ENCODE data around the gene ZNRD2. TPM values are rescaled to one million over a fixed set of nuclear protein-coding genes. Genes with fewer than 3 reads are reported as not detected.
"Not testable (repeated sequence)": the region's sequence is repeated elsewhere in the genome, so short reads cannot be mapped to it uniquely, and the experiment has no call there.

Gene ZNRD2, protein sequence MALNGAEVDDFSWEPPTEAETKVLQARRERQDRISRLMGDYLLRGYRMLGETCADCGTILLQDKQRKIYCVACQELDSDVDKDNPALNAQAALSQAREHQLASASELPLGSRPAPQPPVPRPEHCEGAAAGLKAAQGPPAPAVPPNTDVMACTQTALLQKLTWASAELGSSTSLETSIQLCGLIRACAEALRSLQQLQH
- 84.2 TPM for polyA plus RNA-seq (2013, experiment 1 of 2; ENCODE audit: insufficient read length)
- 73.9 TPM for polyA plus RNA-seq (2013, experiment 2 of 2; ENCODE audit: insufficient read length)

DNA sequence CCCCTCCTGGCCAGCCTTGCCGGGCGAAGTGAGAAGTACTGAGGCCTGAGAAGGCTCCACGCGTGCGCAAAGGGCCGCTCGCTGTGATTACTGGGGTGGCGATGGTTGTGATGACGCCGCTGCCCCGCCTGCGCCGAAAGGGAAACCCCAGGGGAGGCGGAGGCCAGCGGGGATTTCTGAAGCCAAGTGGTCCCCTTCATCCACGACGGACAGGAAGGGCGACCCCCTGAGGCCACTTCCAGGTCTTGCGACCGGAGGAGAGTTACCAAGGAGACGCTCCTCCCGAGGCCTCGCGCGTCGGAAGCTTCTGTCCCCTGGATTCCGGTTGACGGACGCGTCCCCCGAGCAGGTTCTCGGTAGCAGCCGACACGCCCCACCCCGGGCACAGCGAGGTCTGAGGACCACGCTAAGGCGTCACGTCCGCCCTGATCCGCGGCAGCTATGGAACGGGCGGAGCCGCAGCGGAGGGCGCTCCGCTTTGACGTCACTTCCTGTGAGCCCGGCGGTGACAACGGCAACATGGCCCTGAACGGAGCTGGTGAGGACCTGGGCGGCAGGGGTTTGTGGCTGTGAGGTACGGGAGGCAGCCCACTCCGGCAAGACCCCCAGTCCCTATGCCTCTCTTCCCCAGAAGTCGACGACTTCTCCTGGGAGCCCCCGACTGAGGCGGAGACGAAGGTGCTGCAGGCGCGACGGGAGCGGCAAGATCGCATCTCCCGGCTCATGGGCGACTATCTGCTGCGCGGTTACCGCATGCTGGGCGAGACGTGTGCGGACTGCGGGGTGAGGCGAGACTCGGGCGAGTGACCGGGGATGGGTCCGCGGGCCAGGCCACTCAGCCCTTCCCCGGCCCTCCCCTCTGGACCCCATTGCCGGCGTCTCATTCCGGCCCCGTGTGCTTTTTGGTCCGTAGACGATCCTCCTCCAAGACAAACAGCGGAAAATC lies at the start of gene ZNRD2:
Gene ZNRD2, plus strand, starts transcription at position 505 of the 946 bp plus-strand sequence. Its CDS starts 15 bp downstream, at position 520.
- DNase-seq: peak; percentile 99

DNA sequence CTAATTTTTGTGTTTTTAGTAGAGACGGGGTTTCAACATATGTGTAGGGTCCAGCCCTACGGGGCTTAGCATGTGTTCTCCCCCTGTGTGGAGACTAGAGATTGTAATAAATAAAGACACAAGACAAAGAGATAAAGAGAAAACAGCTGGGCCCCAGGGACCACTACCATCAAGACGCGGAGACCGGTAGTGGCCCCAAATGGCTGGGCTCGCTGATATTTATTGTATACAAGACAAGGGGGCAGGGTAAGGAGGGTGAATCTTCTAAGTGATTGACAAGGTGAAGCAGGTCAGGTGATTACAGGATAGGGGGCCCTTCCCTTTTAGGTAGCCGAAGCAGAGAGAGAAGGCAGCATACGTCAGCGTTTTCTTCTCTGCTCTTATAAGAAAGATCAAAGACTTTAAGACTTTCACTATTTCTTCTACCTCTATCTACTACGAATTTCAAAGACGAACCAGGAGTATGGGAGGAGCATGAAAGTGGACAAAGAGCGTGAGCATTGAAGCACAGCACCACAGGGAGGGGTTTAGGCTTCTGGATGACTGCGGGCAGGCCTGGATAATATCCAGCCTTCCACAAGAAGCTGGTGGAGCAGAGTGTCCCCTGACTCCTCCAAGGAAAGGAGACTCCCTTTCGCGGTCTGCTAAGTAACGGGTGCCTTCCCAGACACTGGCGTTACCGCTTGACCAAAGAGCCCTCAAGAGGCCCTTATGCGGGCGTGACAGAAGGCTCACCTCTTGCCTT lies 48.3 kb upstream of the ZNRD2 start:
- DNase-seq: not testable (repeated sequence)

DNA sequence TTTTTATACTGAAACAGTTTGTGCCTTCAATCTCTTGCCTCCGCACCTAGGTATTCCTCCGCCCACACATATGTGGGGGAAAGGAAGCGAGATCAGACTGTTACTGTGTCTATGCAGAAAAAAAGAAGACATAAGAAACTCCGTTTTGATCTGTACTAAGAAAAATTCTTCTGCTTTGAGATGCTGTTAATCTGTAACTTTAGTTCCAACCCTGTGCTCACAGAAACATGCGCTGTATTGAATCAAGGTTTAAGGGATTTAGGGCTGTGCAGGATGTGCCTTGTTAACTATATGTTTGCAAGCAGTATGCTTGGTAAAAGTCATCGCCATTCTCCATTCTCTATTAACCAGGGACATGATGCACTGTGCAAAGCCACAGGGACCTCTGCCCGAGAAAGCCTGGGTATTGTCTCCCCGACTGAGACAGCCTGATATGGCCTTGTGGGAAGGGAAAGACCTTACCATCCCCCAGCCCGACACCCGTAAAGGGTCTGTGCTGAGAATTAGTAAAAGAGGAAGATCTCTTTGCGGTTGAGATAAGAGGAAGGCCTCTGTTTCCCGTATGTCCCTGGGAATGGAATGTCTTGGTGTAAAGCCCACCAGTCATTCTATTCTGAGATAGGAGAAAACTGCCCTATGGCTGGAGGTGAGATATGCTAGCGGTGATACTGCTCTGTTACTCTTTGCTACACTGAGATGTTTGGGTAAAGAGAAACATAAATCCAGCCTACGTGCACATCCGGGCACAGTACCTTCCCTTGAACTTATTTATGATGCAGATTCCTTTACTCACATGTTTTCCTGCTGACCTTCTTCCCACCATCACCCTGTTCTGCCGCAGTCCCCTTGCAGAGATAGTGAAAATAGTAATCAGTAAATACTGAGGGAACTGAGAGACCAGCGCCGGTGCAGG lies 47.3 kb upstream of the ZNRD2 start:
- DNase-seq: not testable (repeated sequence)

DNA sequence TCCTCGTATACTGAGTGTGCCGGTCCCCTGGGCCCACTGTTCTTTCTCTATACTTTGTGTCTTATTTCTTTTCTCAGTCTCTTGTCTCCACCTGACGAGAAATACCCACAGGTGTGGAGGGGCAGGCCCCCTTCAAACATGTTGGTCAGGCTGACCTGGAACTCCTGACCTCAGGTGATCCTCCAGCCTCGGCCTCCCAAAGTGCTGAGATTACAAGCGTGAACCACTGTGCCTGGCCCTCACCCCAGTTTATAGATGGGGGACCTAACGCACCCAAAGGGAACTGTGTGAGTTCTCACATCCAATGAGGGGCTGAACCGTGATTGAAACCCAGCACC lies 46.7 kb upstream of the ZNRD2 start:
- DNase-seq: not testable (repeated sequence)

DNA sequence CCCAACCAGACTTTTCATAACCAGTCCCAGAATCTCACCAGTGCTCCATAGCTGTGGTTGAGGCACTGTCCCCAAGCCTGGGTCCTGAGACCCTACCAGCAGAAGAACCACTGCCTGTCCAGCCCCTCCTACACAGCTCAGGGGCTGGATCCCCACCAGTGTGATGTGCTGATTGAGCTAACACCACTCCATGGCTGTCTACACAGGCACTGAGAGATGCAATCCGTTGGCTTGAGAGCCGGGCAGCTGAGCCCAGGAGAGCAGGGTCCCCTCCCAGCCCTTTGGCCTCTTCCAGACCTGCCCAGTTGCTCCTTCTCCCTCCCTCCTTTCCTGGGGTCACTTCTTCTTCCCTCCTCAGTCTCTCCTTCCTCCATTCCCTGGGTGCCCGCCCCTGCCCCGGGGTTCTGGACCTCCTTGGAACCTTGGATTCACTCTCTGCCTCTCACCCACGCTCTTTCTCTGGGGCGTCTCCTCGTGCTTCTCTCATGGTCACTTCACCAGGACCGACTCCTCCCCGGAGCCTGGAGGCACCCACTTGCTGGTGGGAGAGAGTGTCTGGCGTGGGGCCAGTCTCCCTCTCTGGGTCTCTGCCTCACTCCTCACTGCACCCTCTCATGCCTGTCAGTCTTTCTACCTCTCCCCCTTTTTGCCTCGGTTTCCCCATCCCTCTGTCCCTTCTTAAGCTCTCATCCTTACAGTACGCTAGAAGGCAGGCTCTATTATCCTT lies 46.1 kb upstream of the ZNRD2 start:
- DNase-seq: no peak

DNA sequence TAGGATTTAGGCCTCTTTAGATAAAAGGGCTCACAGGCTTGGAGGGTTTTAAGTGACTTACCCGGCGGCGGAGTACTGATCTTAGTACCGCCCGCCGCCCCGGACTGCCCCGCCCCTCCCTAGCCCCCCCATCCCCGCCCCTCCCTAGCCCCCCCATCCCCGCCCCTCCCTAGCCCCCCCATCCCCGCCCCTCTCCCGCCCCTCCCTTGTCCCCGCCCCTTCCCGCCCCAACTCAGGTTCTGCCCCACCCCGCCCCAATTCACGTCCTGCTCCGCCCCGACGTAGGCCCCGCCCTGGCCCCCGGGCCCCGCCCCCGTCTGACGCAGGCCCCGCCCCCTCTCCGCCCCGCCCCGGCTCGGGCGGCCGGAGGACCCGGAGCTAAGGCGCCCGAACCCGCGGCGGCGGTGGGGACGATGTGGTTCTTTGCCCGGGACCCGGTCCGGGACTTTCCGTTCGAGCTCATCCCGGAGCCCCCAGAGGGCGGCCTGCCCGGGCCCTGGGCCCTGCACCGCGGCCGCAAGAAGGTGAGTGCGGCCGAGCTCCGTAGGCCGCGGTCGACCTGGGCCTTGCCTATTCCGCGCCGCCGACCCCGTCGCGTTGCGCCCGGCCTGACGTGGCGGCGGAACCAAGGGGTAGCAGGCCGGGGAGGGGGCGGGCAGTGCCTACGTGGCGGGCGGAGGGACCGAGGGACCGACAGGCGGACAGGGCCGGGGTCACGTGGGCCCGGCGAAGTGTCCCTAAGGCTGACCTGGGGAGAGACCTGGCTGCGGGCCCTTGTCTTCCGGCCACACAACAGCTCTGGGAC lies 45.3 kb upstream of the ZNRD2 start, which contains the start of gene SCYL1:
Gene SCYL1, plus strand, starts transcription at position 343 of the 805 bp plus-strand sequence. Its CDS starts 71 bp downstream, at position 414.
- DNase-seq: peak; percentile 88

DNA sequence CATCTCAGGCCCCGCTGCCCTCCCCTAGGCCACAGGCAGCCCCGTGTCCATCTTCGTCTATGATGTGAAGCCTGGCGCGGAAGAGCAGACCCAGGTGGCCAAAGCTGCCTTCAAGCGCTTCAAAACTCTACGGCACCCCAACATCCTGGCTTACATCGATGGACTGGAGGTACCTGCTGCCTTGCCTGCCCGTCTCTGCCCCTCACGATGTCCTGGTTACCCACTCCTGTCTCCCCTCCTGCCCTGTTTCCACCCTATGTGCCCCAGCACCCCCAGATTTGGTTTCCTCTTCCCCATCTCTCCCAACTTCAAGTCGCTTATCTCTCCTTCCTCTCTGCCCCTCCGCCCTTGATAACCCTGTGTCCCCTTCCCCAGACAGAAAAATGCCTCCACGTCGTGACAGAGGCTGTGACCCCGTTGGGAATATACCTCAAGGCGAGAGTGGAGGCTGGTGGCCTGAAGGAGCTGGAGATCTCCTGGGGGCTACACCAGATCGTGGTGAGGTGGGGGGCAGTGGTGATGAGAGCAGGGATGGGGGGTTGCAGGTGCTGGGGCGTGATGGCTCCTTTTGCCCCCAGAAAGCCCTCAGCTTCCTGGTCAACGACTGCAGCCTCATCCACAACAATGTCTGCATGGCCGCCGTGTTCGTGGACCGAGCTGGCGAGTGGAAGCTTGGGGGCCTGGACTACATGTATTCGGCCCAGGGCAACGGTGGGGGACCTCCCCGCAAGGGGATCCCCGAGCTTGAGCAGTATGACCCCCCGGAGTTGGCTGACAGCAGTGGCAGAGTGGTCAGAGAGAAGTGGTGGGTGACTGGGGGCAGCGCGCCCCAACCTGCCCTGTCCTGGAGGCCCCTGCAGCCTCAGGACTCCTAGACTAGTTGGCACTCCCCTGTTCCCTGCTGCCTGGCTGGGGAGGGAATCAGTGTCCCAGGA lies 44.5 kb upstream of the ZNRD2 start:
- no peak for DNase-seq

DNA sequence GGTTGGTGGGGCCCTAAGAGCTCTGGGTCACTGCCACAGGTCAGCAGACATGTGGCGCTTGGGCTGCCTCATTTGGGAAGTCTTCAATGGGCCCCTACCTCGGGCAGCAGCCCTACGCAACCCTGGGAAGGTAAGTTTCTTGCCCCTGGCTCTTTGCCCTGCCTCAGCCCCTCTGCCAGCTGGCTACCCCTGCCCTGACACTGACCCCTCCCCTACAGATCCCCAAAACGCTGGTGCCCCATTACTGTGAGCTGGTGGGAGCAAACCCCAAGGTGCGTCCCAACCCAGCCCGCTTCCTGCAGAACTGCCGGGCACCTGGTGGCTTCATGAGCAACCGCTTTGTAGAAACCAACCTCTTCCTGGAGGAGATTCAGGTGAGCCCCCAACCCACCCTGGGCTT lies 43.5 kb upstream of the ZNRD2 start:
- DNase-seq: no peak

DNA sequence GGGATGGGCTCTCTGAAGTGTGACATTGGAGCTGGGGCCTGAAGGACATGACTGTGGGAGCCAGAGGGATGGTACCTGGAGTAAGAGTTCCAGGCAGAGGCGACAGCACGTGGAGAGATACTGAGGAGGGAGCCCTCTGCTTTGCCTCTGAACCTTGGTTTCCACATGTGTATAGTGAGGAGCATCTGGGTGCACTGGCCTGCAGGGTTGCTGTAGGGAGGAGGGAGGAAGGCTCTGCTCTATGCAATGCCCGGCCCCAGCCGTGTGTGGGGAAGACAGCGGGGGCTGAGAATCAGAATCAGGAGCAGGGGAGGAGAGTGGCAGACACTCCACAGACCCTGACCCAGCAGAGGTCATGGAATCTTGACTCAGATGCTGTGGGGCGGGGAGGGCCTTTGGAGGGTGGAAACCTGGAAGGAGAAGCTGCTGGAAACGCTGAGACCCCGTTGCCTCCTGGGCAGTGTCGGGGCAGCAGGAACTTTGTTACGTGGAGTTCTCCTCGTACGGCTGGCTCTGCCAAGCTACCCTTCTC lies 41.4 kb upstream of the ZNRD2 start:
- no peak for DNase-seq

DNA sequence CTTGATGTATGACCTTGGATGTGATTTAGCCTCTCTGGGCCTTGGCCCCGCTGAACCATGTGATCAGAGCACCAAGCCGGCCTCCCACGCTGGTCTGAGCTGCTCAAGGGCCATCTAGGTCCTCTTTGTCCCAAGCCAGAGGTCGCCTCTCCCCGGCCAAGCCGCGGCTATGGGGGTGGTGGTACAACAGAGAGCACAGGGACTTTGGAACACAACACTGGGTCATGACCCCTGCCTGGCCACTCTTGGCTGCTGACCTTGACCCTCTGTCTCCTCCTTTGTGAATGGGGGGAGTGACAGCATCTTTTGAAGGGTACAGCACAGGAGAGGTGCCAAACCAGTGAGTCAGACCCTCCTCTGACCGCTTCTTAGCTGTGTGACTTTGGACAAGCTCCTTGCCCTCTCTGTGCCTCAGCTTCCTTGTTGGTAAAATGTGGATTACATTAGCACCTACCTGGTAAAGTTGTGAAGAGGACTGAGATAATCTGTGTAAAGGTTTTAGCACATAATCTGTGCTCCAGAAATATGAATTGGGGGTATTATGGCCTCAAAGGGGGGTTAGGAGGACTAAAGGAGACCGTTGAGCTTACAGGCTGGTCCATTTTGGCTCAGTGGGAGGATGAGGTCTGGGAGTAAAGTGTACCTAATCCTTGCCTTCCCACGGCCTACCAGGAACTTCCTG lies 40.7 kb upstream of the ZNRD2 start:
- no peak for DNase-seq

DNA sequence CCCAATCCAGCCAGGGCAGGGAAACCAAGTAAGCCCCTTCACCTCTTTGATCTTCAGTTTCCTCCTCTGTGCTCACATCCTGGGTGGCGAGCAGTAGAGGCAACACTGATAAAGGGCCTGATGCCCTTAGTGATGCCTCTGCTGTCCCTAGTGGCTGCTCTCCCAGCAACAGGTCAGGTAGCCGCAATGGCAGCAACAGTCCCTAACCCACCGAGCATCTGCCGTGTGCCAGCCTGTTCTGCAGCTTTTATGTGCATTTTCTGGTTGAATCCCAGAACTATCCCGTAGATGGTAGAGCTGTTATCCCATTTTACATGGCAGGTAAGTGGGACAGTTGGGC lies 40.1 kb upstream of the ZNRD2 start:
- DNase-seq: no peak

DNA sequence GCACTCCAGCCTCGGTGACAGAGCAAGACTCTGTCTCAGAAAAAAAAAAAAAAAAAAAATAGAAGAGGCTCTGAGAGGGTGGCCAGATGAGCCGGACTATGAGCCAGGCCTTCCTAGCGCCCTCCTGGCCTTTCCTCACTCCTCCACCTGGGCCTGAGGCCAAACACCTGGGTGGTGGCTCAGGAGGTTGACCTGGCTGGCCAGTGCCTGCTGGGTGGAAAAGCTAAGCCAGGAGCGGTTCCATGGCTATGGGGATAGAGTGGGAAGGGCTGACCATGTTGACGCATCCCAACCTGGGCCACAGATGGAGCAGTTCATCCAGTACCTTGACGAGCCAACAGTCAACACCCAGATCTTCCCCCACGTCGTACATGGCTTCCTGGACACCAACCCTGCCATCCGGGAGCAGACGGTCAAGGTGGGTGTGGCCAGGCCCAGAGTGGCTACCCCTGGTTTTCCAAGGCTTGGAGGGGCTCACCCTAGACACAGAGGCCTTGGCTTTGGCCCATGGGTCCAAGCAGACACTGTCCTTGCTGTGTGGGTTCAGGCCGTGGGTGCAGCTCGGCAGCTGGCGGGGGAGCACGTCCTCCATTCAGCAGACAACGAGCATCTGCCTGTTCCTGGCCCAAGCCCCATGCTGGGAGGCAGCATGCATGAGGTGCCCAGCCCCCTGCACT lies 37.8 kb upstream of the ZNRD2 start:
- DNase-seq: no peak

DNA sequence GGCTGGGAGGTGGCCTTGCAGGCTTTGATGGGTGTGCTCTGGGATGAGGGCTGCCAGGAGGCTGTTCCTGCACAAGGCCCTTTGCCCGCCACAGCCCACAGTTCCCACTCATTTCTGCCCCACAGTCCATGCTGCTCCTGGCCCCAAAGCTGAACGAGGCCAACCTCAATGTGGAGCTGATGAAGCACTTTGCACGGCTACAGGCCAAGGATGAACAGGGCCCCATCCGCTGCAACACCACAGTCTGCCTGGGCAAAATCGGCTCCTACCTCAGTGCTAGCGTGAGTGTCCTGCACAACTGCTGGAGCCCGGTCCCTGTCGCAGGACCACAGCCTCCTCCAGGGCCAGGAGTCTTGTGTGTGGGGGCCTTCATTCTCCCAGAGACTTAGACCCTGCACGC lies 35.2 kb upstream of the ZNRD2 start:
- no peak for DNase-seq

DNA sequence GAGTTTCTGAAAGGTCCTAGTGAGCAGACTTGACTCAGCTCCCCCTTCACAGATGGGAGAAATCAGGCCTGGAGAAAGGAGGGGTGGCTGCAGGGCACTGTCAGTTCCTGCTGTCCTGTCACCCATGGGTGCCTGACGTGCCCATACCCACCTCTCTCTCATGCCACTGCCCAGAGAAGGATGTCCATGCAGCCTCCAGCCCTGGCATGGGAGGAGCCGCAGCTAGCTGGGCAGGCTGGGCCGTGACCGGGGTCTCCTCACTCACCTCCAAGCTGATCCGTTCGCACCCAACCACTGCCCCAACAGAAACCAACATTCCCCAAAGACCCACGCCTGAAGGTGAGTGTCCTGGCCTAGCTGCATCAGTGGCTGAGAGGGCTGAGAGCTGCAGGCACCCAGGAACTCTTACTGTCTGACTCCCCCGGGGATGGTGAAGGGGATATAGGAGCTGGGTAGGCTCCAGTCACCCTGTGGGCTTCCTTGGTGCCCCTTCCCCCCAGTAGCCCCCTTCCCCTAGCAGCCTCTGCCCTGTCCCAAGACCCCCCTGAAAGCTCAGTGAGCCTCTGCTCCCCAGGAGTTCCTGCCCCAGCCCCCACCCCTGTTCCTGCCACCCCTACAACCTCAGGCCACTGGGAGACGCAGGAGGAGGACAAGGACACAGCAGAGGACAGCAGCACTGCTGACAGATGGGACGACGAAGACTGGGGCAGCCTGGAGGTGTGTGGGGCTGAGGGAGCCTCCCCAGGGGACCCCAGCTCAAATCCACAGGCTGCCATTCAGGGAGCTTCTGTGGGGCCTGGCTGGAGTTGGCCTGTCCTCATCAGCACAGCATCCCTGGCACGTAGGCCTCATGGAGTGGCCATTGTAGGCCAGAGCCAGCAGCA lies 33.6 kb upstream of the ZNRD2 start:
- DNase-seq: no peak

DNA sequence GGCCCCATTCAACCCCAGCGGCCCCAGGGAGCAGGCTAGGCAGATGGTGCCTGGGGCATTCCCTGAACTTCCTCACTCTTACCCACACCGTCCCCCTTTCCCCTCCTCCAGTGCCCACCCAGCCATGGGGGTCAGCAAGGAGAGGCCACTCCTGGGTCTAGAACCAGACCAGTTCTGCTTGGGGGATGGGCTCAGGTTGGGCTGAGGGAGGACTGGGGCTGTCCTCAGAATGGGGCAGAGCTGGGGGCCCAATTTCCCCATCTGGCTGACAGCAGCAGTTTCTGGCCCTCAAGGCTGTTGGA lies 33.0 kb upstream of the ZNRD2 start:
- DNase-seq: no peak

DNA sequence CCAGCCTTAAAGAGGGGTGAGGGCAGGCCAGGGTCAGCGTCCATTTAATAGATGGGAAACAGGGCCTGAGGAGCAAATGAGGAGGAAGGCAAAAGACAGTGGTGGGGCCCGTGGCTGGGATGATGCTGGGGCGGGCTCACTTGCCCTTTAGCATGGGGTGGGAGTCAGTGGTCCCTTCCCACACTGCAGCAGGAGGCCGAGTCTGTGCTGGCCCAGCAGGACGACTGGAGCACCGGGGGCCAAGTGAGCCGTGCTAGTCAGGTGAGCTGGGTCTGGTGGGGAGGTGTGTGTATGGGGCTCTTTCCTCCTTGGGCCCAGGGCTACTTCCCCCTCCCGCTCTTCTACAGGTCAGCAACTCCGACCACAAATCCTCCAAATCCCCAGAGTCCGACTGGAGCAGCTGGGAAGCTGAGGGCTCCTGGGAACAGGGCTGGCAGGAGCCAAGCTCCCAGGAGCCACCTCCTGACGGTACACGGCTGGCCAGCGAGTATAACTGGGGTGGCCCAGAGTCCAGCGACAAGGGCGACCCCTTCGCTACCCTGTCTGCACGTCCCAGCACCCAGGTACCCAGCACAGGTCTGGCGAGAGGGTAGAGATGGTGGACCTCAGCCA lies 32.6 kb upstream of the ZNRD2 start:
- no peak for DNase-seq
